Measurements from ENCODE around the gene MBD2. TPM values are rescaled to one million over a fixed set of nuclear protein-coding genes. Genes with fewer than 3 reads are reported as not detected.

MBD2 gene, protein sequence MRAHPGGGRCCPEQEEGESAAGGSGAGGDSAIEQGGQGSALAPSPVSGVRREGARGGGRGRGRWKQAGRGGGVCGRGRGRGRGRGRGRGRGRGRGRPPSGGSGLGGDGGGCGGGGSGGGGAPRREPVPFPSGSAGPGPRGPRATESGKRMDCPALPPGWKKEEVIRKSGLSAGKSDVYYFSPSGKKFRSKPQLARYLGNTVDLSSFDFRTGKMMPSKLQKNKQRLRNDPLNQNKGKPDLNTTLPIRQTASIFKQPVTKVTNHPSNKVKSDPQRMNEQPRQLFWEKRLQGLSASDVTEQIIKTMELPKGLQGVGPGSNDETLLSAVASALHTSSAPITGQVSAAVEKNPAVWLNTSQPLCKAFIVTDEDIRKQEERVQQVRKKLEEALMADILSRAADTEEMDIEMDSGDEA
- total RNA-seq (2022), result 19.9 and 23.2 TPM in 2 replicates
- percentile 73 among the genes with signal in this experiment for Bru-seq, nascent RNA
- percentile 66 among the genes with signal in this experiment for BruChase-seq, experiment 1, labeled RNA remaining after a 2-hour chase
- percentile 62 among the genes with signal in this experiment for BruChase-seq, experiment 2, labeled RNA remaining after a 6-hour chase
- long read RNA-seq, full-length matches to known transcripts, result 45 of 49 reads
- long read RNA-seq, partial matches to known transcripts, result 0 of 49 reads
- long read RNA-seq, other reads (novel, unspliced or antisense), result 4 of 49 reads

GRCh38 chr18:54224379-54225014 is at the start of gene MBD2:
TSS of gene MBD2 (minus strand) at chr18:54224669. CDS start at chr18:54224559, 110 bp downstream.
- Histone ChIP-seq H3K9me3 (no peaks in the 10 kb centered on the region), H3K27me3 (replicated peaks; ENCODE audit: control insufficient read depth, insufficient read depth, low read length) (no peaks in the 10 kb centered on the region), H3K36me3 (ENCODE audit: control insufficient read depth, insufficient read depth, low read length) (no peaks in the 10 kb centered on the region), H3K4me3 (ENCODE audit: low read depth, low read length) (peak within 1 kb of the TSS; percentile 58), H3K4me1 (peaks cover 5% of the 10 kb centered on the region)
- Mint-ChIP-seq H3K4me1 (ENCODE audit: low read depth, unreplicated experiment) (peaks cover 7% of the 10 kb centered on the region), H3K4me3 (ENCODE audit: unreplicated experiment) (peak within 1 kb of the TSS; percentile 84), H3K27me3 (ENCODE audit: insufficient read depth, unreplicated experiment) (no peaks in the 10 kb centered on the region), H3K9me3 (ENCODE audit: unreplicated experiment) (no peaks in the 10 kb centered on the region), H3K27ac (ENCODE audit: unreplicated experiment) (peak within 1 kb of the TSS; percentile 67), H3K36me3 (ENCODE audit: insufficient read depth, unreplicated experiment) (peaks cover 6% of the 10 kb centered on the region)
- intact Hi-C loops (cut with micrococcal nuclease; ENCODE audit: unreplicated experiment), result loop anchor here (1.0 kb wide), 2 partner anchors 30 to 45 kb away; partner anchors contain the start of gene POLI
- no TSS peak for BruUV-seq (replicated peaks)
- ChIA-PET POLR2A (interaction anchor here (0.8 to 1.0 kb wide), 3 partner anchors 23 to 45 kb away, joined by 3 to 4 read pairs (median 4); partner anchors contain the start of gene POLI), CTCF (interaction anchor here (0.8 to 1.2 kb wide), 3 partner anchors 30 to 135 kb away, joined by 3 to 14 read pairs (median 6); partner anchors contain the start of gene POLI)
- peak; percentile 90 to 92 for DNase-seq
- TF ChIP-seq, protein P1, sequence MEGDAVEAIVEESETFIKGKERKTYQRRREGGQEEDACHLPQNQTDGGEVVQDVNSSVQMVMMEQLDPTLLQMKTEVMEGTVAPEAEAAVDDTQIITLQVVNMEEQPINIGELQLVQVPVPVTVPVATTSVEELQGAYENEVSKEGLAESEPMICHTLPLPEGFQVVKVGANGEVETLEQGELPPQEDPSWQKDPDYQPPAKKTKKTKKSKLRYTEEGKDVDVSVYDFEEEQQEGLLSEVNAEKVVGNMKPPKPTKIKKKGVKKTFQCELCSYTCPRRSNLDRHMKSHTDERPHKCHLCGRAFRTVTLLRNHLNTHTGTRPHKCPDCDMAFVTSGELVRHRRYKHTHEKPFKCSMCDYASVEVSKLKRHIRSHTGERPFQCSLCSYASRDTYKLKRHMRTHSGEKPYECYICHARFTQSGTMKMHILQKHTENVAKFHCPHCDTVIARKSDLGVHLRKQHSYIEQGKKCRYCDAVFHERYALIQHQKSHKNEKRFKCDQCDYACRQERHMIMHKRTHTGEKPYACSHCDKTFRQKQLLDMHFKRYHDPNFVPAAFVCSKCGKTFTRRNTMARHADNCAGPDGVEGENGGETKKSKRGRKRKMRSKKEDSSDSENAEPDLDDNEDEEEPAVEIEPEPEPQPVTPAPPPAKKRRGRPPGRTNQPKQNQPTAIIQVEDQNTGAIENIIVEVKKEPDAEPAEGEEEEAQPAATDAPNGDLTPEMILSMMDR (IDR thresholded peaks at IDR 0.05; ENCODE audit: insufficient read depth in 1 of 2, low read depth in 1 of 2, low read length in 1 of 2, severe bottlenecking in 1 of 2, unreplicated experiment in 1 of 2), result peak in 1 of 2 experiments; percentile 35

DNA sequence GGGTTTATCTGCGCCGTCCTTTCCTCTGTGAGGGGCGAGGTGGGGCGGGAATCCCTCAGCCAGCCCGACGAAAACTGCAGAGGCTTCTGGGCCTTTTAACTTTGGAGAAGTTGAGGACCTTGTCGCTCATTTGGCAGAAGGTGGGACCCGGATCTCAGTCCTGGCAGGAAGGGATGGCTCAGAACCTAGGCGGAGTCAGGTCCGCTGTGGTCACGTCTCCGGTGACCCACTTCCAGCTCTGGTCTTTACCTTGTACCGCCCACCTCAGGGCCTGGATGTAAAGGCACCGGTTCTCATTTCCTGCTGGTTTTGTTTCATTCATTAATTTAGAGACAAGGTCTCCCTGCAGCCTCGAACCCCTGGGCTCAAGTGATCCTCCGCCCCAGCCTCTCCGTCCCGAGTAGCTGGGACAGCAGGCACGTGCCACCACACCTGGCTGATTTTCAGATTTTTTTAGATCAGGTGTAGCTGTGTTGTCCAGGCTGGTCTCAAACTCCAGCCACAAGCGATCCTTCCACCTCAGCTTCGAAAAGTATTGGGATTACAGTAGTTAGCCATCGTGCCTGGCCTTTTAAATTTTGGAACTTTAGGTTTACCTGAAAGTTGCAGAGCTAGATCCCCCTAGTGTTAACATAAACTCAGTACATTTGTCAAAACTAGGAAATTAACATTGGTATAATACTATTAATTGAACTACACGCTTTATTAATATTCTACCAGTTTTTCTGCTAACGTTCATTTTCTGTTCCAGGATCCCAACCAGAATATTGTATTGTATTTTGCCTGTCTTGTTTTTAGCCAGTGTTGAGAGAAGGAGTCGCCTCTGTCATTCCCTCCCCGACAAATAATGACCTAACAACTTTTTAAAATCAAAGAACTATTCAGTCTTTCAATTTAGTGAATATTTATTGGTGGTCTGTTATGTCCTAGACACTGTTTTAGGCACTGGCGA is 45.7 kb upstream of the MBD2 start:
- POLR2A ChIA-PET, result interaction anchor here (0.6 to 1.6 kb wide), 5 partner anchors 9 to 82 kb away, joined by 3 to 8 read pairs (median 5); partner anchors contain the start of gene MBD2
- peak in 1 of 2 experiments; percentile 41 for DNase-seq
- Histone ChIP-seq H3K27me3 (replicated peaks; ENCODE audit: control insufficient read depth, insufficient read depth, low read length) (no peaks in the 10 kb centered on the region), H3K4me1 (peaks cover 5% of the 10 kb centered on the region; the same call in 1 of the 2 replicates), H3K9me3 (no peaks in the 10 kb centered on the region), H3K36me3 (ENCODE audit: control insufficient read depth, insufficient read depth, low read length) (no peaks in the 10 kb centered on the region), H3K4me3 (ENCODE audit: low read depth, low read length) (peak overlapping the region; percentile 47)
- no peaks in the 10 kb centered on the region for H3K4me1 Mint-ChIP-seq (ENCODE audit: low read depth, unreplicated experiment)
- BruUV-seq (replicated peaks), result TSS peak; percentile 29
- peaks cover 6% of the 10 kb centered on the region for H3K36me3 Mint-ChIP-seq (ENCODE audit: insufficient read depth, unreplicated experiment)
- no peaks in the 10 kb centered on the region for H3K27me3 Mint-ChIP-seq (ENCODE audit: insufficient read depth, unreplicated experiment)
- H3K27ac Mint-ChIP-seq (ENCODE audit: unreplicated experiment), result peak overlapping the region; percentile 96
- H3K4me3 Mint-ChIP-seq (ENCODE audit: unreplicated experiment), result peak overlapping the region; percentile 90
- intact Hi-C loops (cut with micrococcal nuclease; ENCODE audit: unreplicated experiment), result loop anchor here (1.0 to 10.0 kb wide), 6 partner anchors 10 to 95 kb away; partner anchors contain the start of gene MBD2
- CTCF ChIA-PET, result interaction anchor here (0.6 to 3.4 kb wide), 8 partner anchors 16 to 150 kb away, joined by 3 to 14 read pairs (median 4); partner anchors contain the start of gene MBD2
- TF ChIP-seq, protein P1 (IDR thresholded peaks at IDR 0.05; ENCODE audit: insufficient read depth in 1 of 2, low read depth in 1 of 2, low read length in 1 of 2, severe bottlenecking in 1 of 2, unreplicated experiment in 1 of 2), result peak in 1 of 2 experiments; percentile 38
- H3K9me3 Mint-ChIP-seq (ENCODE audit: unreplicated experiment), result no peaks in the 10 kb centered on the region

Measured in Caco-2 (cell line).